ENCODE results near the gene TC2N.

GRCh38 chr14:91854327-91854934, 12.9 kb downstream of the TC2N start:
- TF ChIP-seq CTCF (IDR thresholded peaks at IDR 0.05) (no peak), EP300 (IDR thresholded peaks at IDR 0.05) (no peak), POLR2A (IDR thresholded peaks at IDR 0.05) (no peak), POLR2AphosphoS5 (IDR thresholded peaks at IDR 0.05) (no peak)
